ENCODE results near the gene SYTL2. TPM values are rescaled to one million over a fixed set of nuclear protein-coding genes. Genes with fewer than 3 reads are reported as not detected.
"Not testable (repeated sequence)": the region's sequence is repeated elsewhere in the genome, so short reads cannot be mapped to it uniquely, and the experiment has no call there.

The SYTL2 gene
- total RNA-seq, 1 donor = 19.9 TPM

DNA sequence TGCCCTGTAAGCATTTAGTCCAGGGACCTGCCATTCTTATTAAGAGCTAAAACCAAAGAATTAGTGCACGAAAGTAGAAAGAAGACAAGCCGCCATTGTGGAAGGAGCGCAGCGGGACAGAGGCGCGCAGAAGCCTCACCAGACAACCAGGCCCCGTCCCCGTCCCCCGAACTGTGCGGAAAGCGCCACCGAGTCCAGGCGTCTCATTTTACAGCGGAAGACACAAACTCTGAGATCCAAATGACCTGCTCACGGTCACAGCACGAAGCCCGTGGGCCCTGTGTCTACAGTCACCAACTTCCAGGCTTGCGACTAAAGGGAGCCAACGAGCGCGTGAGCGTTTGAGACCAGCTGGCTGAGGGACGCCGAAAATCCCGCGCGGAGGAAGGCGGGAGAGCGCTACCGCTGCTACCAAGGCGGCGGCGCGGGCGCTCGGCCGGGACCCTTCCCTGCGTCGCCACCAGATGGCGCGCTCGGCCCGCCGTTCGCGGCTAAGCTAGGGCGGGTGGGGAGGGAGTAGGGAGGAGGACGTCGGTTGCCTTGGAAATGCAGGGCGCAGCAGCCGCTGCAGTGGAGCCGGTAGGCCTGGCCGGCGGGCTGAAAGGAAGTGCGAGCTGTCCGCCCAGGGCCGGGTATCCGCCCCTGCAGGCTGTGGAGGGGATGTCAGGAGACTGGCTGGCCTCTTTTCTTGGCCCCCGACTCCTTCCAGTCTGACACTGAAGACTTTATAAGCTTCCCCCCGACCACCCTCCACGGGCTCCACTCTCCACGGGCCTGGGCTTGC lies 43.8 kb upstream of the SYTL2 start:
- Histone ChIP-seq H2AFZ (ENCODE audit: low read length) (peak overlapping the region; percentile 99), H3K9me3 (ENCODE audit: low read depth, low read length) (no peaks in the 10 kb centered on the region), H3K4me2 (ENCODE audit: insufficient read depth, low read length) (peak overlapping the region; percentile 89), H3K27ac (ENCODE audit: low read depth, low read length) (peak overlapping the region; percentile 71), H3K79me2 (ENCODE audit: insufficient read depth, low read length) (no peaks in the 10 kb centered on the region), H3K36me3 (ENCODE audit: insufficient read depth, low read length) (no peaks in the 10 kb centered on the region), H3K4me1 (ENCODE audit: insufficient read depth, low read length) (peaks cover 5% of the 10 kb centered on the region), H3K27me3 (ENCODE audit: insufficient read depth, low read length) (no peaks in the 10 kb centered on the region), H3K4me3 (ENCODE audit: insufficient read depth, low read length) (peak overlapping the region; percentile 92), H4K20me1 (ENCODE audit: insufficient read depth, low read length) (no peaks in the 10 kb centered on the region)
- TF ChIP-seq, protein P1, sequence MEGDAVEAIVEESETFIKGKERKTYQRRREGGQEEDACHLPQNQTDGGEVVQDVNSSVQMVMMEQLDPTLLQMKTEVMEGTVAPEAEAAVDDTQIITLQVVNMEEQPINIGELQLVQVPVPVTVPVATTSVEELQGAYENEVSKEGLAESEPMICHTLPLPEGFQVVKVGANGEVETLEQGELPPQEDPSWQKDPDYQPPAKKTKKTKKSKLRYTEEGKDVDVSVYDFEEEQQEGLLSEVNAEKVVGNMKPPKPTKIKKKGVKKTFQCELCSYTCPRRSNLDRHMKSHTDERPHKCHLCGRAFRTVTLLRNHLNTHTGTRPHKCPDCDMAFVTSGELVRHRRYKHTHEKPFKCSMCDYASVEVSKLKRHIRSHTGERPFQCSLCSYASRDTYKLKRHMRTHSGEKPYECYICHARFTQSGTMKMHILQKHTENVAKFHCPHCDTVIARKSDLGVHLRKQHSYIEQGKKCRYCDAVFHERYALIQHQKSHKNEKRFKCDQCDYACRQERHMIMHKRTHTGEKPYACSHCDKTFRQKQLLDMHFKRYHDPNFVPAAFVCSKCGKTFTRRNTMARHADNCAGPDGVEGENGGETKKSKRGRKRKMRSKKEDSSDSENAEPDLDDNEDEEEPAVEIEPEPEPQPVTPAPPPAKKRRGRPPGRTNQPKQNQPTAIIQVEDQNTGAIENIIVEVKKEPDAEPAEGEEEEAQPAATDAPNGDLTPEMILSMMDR (IDR thresholded peaks at IDR 0.05; ENCODE audit: extremely low read depth, low read depth, low read length) = peak; percentile 52
- DNase-seq (ENCODE audit: insufficient read length, low spot score, missing footprints) = peak; percentile 99

DNA sequence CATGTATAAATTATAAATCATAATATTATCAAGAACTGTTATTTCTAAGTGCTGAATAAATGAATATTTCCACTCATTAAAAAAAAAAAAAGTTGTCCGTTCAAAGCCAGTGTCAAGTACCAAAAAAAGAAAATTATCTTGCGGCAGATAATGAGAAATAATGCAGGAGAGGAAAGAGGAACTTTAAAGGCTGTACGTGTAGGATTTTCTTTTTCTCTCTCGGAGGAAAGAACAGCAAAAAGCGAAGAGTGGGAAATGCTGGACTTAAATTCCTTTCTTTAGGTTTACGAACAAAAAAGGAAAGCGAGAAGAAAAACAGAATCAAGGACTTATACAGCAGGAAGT lies 43.2 kb upstream of the SYTL2 start:
- Histone ChIP-seq H3K36me3 (ENCODE audit: insufficient read depth, low read length) (no peaks in the 10 kb centered on the region), H3K9me3 (ENCODE audit: low read depth, low read length) (no peaks in the 10 kb centered on the region), H3K27ac (ENCODE audit: low read depth, low read length) (peak overlapping the region; percentile 71), H4K20me1 (ENCODE audit: insufficient read depth, low read length) (no peaks in the 10 kb centered on the region), H3K79me2 (ENCODE audit: insufficient read depth, low read length) (no peaks in the 10 kb centered on the region), H3K4me2 (ENCODE audit: insufficient read depth, low read length) (peak overlapping the region; percentile 89), H2AFZ (ENCODE audit: low read length) (peak overlapping the region; percentile 99), H3K27me3 (ENCODE audit: insufficient read depth, low read length) (no peaks in the 10 kb centered on the region), H3K4me3 (ENCODE audit: insufficient read depth, low read length) (peak overlapping the region; percentile 92), H3K4me1 (ENCODE audit: insufficient read depth, low read length) (peaks cover 5% of the 10 kb centered on the region)
- peak; percentile 36 for DNase-seq (ENCODE audit: insufficient read length, low spot score, missing footprints)
- TF ChIP-seq, protein P1 (IDR thresholded peaks at IDR 0.05; ENCODE audit: extremely low read depth, low read depth, low read length) = no peak

DNA sequence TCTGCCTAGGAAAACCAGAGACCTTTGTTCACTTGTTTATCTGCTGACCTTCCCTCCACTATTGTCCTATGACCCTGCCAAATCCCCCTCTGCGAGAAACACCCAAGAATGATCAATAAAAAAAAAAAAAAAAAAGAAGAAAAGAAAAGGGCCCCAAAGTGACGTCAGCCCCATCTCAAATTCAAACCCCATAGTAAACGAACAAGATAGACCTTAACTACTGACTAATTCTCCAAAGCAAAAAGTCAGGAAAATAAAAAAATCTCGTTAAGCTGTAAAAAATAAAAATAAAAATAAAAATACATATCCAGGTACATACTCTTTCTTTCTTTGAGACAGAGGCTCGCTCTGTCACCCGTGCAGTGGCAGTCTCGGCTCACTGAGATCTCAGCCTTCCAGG lies 42.6 kb upstream of the SYTL2 start:
- not testable (repeated sequence) for H3K27me3 ChIP-seq (ENCODE audit: insufficient read depth, low read length); H3K36me3 ChIP-seq (ENCODE audit: insufficient read depth, low read length); H3K27ac ChIP-seq (ENCODE audit: low read depth, low read length); H3K4me1 ChIP-seq (ENCODE audit: insufficient read depth, low read length); H3K9me3 ChIP-seq (ENCODE audit: low read depth, low read length); H2AFZ ChIP-seq (ENCODE audit: low read length); H4K20me1 ChIP-seq (ENCODE audit: insufficient read depth, low read length); H3K4me3 ChIP-seq (ENCODE audit: insufficient read depth, low read length); DNase-seq (ENCODE audit: insufficient read length, low spot score, missing footprints); H3K79me2 ChIP-seq (ENCODE audit: insufficient read depth, low read length)
- H3K4me2 ChIP-seq (ENCODE audit: insufficient read depth, low read length) = peak overlapping the region; percentile 89

DNA sequence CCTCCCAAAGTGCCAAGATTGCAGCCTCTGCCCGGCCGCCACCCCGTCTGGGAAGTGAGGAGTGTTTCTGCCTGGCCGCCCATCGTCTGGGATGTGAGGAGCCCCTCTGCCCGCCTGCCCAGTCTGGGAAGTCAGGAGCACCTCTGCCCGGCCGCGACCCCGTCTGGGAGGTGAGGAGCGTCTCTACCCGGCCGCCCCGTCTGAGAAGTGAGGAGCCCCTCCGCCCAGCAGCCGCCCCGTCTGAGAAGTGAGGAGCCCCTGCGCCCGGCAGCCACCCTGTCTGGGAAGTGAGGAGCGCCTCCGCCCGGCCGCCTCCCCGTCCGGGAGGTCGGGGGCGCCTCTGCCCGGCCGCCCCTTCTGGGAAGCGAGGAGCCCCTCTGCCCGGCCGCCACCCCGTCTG lies 41.8 kb upstream of the SYTL2 start:
- not testable (repeated sequence) for H3K4me3 ChIP-seq (ENCODE audit: insufficient read depth, low read length); DNase-seq (ENCODE audit: insufficient read length, low spot score, missing footprints); H2AFZ ChIP-seq (ENCODE audit: low read length); H3K79me2 ChIP-seq (ENCODE audit: insufficient read depth, low read length); H3K9me3 ChIP-seq (ENCODE audit: low read depth, low read length); H4K20me1 ChIP-seq (ENCODE audit: insufficient read depth, low read length); H3K27me3 ChIP-seq (ENCODE audit: insufficient read depth, low read length); H3K36me3 ChIP-seq (ENCODE audit: insufficient read depth, low read length); H3K4me2 ChIP-seq (ENCODE audit: insufficient read depth, low read length); H3K27ac ChIP-seq (ENCODE audit: low read depth, low read length)
- peaks cover 12% of the 10 kb centered on the region for H3K4me1 ChIP-seq (ENCODE audit: insufficient read depth, low read length)

DNA sequence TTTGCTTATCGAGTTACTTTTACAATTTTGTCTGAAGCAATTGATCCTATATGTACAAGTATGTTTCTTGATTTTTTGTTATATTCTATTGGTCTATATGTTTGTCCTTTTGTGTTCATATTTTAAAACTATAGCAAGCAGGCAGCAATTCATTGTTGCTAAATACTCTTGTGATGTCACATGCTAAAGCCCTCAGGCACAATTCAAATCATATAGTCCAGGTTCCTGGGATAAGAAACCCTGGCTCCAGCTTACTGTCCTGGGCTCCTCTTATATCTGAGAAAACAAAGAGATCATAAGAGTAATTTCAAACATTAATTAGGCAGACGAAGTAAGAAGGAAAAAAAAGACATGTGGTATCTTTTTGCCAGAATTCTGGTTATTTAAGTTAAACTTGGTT lies 37.6 kb upstream of the SYTL2 start:
- Histone ChIP-seq H4K20me1 (ENCODE audit: insufficient read depth, low read length) (no peaks in the 10 kb centered on the region), H3K27me3 (ENCODE audit: insufficient read depth, low read length) (no peaks in the 10 kb centered on the region), H3K4me2 (ENCODE audit: insufficient read depth, low read length) (no peak overlapping the region), H2AFZ (ENCODE audit: low read length) (no peak overlapping the region), H3K36me3 (ENCODE audit: insufficient read depth, low read length) (no peaks in the 10 kb centered on the region), H3K79me2 (ENCODE audit: insufficient read depth, low read length) (no peaks in the 10 kb centered on the region), H3K4me1 (ENCODE audit: insufficient read depth, low read length) (peaks cover 17% of the 10 kb centered on the region), H3K27ac (ENCODE audit: low read depth, low read length) (no peak overlapping the region), H3K9me3 (ENCODE audit: low read depth, low read length) (no peaks in the 10 kb centered on the region), H3K4me3 (ENCODE audit: insufficient read depth, low read length) (no peak overlapping the region)
- DNase-seq (ENCODE audit: insufficient read length, low spot score, missing footprints) = no peak
- TF ChIP-seq, protein P1 (IDR thresholded peaks at IDR 0.05; ENCODE audit: extremely low read depth, low read depth, low read length) = no peak
